Ishikawa (cell line): ENCODE data around the gene PRPF19.

ENCODE experiments used
- CEBPB ChIP-seq: IDR thresholded peaks from 2 replicates; pipeline ENCODE4 v1.6.1; 2012
- CREB1 ChIP-seq: IDR thresholded peaks from 2 replicates; pipeline ENCODE4 v1.6.1; 2012; ENCODE audit warnings: low read depth
- EGR1 ChIP-seq: IDR thresholded peaks from 2 replicates; pipeline ENCODE4 v1.6.1; 2012
- EP300 ChIP-seq: IDR thresholded peaks from 2 replicates; pipeline ENCODE4 v1.6.1; 2012; ENCODE audit warnings: borderline replicate concordance
- FOXM1 ChIP-seq: IDR thresholded peaks from 2 replicates; pipeline ENCODE4 v1.6.1; 2012; ENCODE audit warnings: low read depth, borderline replicate concordance
- NFIC ChIP-seq: IDR thresholded peaks from 2 replicates; pipeline ENCODE4 v1.6.1; 2012
- RAD21 ChIP-seq: IDR thresholded peaks from 2 replicates; pipeline ENCODE4 v1.6.1; 2012; ENCODE audit warnings: low read depth
- REST ChIP-seq: IDR thresholded peaks from 2 replicates; pipeline ENCODE4 v1.6.1; 2012; ENCODE audit warnings: low read depth, mild to moderate bottlenecking
- TAF1 ChIP-seq: IDR thresholded peaks from 2 replicates; pipeline ENCODE4 v1.6.1; 2012; ENCODE audit warnings: low read depth, mild to moderate bottlenecking
- TCF12 ChIP-seq: IDR thresholded peaks from 2 replicates; pipeline ENCODE4 v1.6.1; 2012; ENCODE audit warnings: low read depth
- TEAD4 ChIP-seq: IDR thresholded peaks from 2 replicates; pipeline ENCODE4 v1.6.1; 2012
- USF1 ChIP-seq: IDR thresholded peaks from 2 replicates; pipeline ENCODE4 v1.6.1; 2012
- YY1 ChIP-seq: IDR thresholded peaks from 2 replicates; pipeline ENCODE4 v1.6.1; 2012; ENCODE audit warnings: low read depth
- ZBTB7A ChIP-seq: IDR thresholded peaks from 2 replicates; pipeline ENCODE4 v1.6.1; 2012; ENCODE audit warnings: low read depth
- TF ChIP-seq, protein P1 (sequence below): IDR thresholded peaks from 2 replicates; pipeline ENCODE4 v1.6.1; 2012

Gene PRPF19

DNA sequence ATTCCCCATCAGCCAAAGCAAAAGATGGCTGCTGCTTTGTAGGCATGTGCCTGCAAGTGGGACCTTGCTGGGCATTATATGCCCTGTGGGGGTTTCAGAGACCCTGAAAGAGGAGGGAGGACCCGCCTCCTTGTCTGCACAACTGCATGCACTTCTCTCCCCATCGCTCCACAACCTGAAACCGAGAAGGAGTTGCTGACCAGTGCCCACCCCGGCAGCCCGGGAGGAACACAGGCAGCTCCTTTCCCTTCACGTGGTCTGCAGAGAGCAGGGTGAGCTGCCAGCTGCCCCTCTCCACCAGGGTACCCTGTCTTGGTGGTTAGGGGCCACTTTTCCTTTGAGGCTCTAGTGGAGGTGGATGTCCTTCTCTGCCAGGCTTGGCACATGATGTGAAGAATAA lies 16.5 kb upstream of the PRPF19 start:
- no peak for TF ChIP-seq TCF12
- TF ChIP-seq NFIC, result no peak
- no peak for TF ChIP-seq CEBPB
- TF ChIP-seq REST, result no peak
- no peak for TF ChIP-seq CREB1
- TF ChIP-seq USF1, result no peak
- TF ChIP-seq EGR1, result no peak
- no peak for TF ChIP-seq ZBTB7A
- TF ChIP-seq YY1, result no peak
- TF ChIP-seq FOXM1, result no peak
- no peak for TF ChIP-seq TAF1
- no peak for TF ChIP-seq EP300
- TF ChIP-seq, protein P1, sequence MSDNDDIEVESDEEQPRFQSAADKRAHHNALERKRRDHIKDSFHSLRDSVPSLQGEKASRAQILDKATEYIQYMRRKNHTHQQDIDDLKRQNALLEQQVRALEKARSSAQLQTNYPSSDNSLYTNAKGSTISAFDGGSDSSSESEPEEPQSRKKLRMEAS, result no peak
- no peak for TF ChIP-seq RAD21
- no peak for TF ChIP-seq TEAD4

- TF ChIP-seq, protein P1, result no peak
- no peak for TF ChIP-seq CEBPB
- no peak for TF ChIP-seq NFIC
- no peak for TF ChIP-seq YY1
- no peak for TF ChIP-seq RAD21
- no peak for TF ChIP-seq CREB1
- no peak for TF ChIP-seq TCF12
- no peak for TF ChIP-seq FOXM1
- TF ChIP-seq TEAD4, result no peak
- TF ChIP-seq USF1, result no peak
- no peak for TF ChIP-seq TAF1
- no peak for TF ChIP-seq ZBTB7A
- TF ChIP-seq EP300, result no peak
- TF ChIP-seq REST, result no peak
- TF ChIP-seq EGR1, result no peak
Measured at GRCh38 chr11:60921777-60922335, 15.5 kb upstream of the PRPF19 start.

- no peak for TF ChIP-seq EP300
- no peak for TF ChIP-seq RAD21
- no peak for TF ChIP-seq USF1
- TF ChIP-seq, protein P1, result no peak
- no peak for TF ChIP-seq TCF12
- no peak for TF ChIP-seq YY1
- no peak for TF ChIP-seq TAF1
- no peak for TF ChIP-seq FOXM1
- TF ChIP-seq TEAD4, result no peak
- no peak for TF ChIP-seq CEBPB
- TF ChIP-seq REST, result no peak
- no peak for TF ChIP-seq ZBTB7A
- TF ChIP-seq CREB1, result no peak
- TF ChIP-seq NFIC, result no peak
- TF ChIP-seq EGR1, result no peak
Measured at GRCh38 chr11:60921259-60921658, 14.9 kb upstream of the PRPF19 start.

GRCh38 chr11:60919956-60920355 lies 13.6 kb upstream of the PRPF19 start:
- TF ChIP-seq FOXM1 (no peak), NFIC (no peak), YY1 (no peak), TAF1 (no peak), EP300 (no peak), TCF12 (no peak), CREB1 (no peak), REST (no peak), ZBTB7A (no peak), USF1 (no peak), TEAD4 (no peak), EGR1 (no peak), RAD21 (no peak), CEBPB (no peak)
- TF ChIP-seq, protein P1, result no peak
